Fibroblast of villous mesenchyme (primary cell): ENCODE measurements around the gene NCAPG. TPM values are rescaled to one million over a fixed set of nuclear protein-coding genes. Genes with fewer than 3 reads are reported as not detected.

ENCODE experiments used
- DNase-seq: peaks from one replicate; pipeline ENCODE4 v3.0.0-alpha.2; 2010; ENCODE audit warnings: low read depth
- H3K4me3 ChIP-seq: 2 replicates; pipeline ENCODE4 v1.5.1; 2011; ENCODE audit warnings: low read depth, mild to moderate bottlenecking, low read length
- CTCF ChIP-seq: IDR thresholded peaks from 2 replicates; pipeline ENCODE4 v1.5.1; 2012; ENCODE audit warnings: low read depth, mild to moderate bottlenecking, low read length; ENCODE audit not compliant: insufficient read depth
- total RNA-seq: library from RNA; depleted of rRNA; stranded (reverse); fragments of >200 nt; gene quantifications from 2 replicates; pipeline ENCODE4 v1.2.3, GENCODE V29; 2012

Gene NCAPG
- total RNA-seq, 1 donor = 32.8 TPM

DNA sequence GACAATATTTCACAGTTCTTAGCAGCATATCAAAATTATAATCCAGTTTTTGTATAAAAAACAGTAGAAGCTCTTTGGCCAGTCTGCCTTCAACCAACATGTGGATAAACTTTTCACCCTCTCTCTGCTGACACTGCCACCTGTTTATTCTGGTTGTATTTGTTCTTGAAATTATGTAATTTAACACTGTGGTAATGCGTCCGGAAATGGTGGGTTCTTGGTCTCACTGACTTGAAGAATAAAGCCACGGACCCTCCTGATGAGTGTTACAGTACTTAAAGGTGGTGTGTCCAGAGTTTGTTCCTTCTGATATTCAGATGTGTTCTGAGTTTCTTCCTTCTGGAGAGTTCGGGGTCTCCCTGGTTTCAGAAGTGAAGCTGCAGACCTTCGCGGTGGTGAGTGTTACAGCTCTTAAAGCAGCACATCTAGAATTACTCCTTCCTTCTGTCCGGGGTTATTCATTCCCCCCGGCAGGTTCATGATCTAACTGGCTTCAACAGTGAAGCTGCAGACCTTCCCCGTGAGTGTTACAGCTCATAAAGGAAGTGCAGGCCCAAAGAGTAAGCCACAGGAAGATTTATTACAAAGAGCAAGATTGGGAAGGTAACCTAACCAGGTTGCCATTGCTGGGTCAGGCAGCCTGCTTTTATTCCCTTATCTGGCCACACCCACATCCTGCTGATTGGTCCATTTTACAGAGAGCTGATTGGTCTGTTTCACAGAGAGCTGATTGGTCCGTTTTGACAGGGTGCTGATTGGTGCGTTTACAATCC lies 45.1 kb upstream of the NCAPG start:
- no peak for DNase-seq
- no peak overlapping the region for H3K4me3 ChIP-seq
- no peak for TF ChIP-seq CTCF

DNA sequence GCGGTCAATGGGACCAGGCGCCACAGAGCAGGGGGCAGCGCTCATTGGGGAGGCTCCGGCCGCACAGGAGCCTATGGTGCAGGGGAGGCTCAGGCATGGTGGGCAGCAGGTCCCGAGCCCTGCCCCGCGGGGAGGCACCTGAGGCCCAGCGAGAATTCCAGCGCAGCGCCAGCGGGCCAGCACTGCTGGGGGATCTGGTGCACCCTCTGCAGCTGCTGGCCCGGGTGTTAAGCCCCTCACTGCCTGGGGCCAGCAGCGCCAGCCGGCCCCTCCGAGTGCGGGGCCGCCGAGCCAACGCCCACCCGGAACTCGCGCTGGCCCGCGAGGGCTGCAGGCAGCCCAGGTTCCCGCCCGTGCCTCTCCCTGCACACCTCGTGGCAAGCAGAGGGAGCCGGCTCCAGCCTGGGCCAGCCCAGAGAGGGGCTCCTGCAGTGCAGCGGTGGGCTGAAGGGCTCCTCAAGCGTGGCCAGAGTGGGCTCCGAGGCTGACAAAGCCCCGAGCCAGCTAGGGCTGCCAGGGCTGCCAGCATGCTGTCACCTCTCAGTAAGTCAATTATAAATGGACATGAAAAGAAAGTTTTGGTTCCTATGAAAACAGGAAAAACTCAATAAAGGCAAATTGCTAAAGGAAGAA lies 43.8 kb upstream of the NCAPG start:
- no peak overlapping the region for H3K4me3 ChIP-seq
- DNase-seq = no peak
- TF ChIP-seq CTCF = no peak

- no peak for TF ChIP-seq CTCF
- no peak overlapping the region for H3K4me3 ChIP-seq
- no peak for DNase-seq
These were observed 41.2 kb upstream of the NCAPG start for GRCh38 chr4:17769406-17770174.

DNA sequence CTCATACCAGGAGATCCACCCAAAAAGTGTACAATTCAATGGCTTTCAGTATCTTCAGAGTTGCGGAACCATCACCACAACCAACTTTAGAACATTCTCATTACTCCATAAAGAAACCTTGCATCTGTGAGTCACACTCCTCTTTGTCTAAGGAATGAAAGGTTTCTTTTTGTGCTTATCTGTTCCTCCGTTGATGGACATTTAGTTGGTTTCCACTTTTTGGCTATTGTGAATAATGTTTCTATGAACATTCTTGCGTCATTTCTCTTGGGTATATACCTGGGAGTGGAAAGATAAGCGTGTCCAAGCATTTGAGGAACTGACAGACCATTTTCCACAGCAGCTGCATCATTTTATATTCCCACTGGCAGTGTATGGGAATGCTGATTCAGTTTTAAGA lies 39.9 kb upstream of the NCAPG start:
- TF ChIP-seq CTCF = no peak
- DNase-seq = no peak
- H3K4me3 ChIP-seq = no peak overlapping the region

- no peak for DNase-seq
- no peak for TF ChIP-seq CTCF
- H3K4me3 ChIP-seq = no peak overlapping the region
These were observed 39.4 kb upstream of the NCAPG start for GRCh38 chr4:17771284-17771908.

DNA sequence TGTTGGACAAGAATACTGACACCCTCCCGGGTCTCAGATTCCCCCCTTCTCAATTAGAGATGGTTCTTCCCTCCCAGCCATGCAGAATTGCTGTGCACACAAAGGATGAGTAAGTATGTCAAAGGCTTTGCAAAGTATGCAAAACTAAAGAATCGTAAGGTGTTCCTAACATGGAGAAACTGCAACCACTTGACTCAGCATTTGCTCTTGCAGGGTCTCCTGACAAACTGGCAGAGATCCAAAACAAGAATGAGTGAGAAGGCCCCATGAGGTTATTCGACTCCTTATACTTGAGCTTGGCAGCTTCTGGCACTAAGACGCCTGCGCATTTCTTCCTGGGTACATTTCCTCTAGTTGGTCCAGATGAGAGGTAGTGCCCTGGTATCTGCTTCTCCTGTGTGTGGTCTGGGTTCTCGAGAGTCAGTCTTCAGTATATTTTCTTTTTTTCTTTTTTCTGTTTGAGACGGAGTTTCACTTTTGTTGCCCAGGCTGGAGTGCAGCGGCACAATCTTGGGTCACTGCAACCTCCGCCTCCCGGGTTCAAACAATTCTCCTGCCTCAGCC lies 37.6 kb upstream of the NCAPG start:
- H3K4me3 ChIP-seq = no peak overlapping the region
- TF ChIP-seq CTCF = no peak
- no peak for DNase-seq
